Muscle layer of colon (tissue), 2 donors: ENCODE results near the gene PARD3B.

Experiments used
- H3K27ac ChIP-seq: one replicate; pipeline ENCODE4 v1.7.0; 2013; ENCODE audit warnings: low read depth, mild to moderate bottlenecking, low read length, moderate library complexity
- H3K27me3 ChIP-seq, 2 donors: one replicate each; pipeline ENCODE4 v1.7.0; 2013; ENCODE audit warnings: low read length in 2 of 2, mild to moderate bottlenecking in 2 of 2; ENCODE audit not compliant: insufficient read depth in 2 of 2, control insufficient read depth in 1 of 2
- H3K36me3 ChIP-seq: one replicate; pipeline ENCODE4 v1.7.0; 2013; ENCODE audit warnings: mild to moderate bottlenecking, low read length; ENCODE audit not compliant: insufficient read depth
- H3K4me1 ChIP-seq: one replicate; pipeline ENCODE4 v1.7.0; 2013; ENCODE audit warnings: mild to moderate bottlenecking, low read length; ENCODE audit not compliant: insufficient read depth
- H3K4me3 ChIP-seq, 2 donors: one replicate each; pipeline ENCODE4 v1.7.0; 2013; ENCODE audit warnings: low read length in 2 of 2, low read depth in 1 of 2, mild to moderate bottlenecking in 1 of 2, moderate library complexity in 1 of 2
- H3K9ac ChIP-seq: one replicate; pipeline ENCODE4 v1.7.0; 2013; ENCODE audit warnings: low read length
- H3K9me3 ChIP-seq: one replicate; pipeline ENCODE4 v1.7.0; 2013; ENCODE audit warnings: mild to moderate bottlenecking, low read length
- donor health status: abdominal sarcoma.
- donor health status: Adenocarcinoma of cecum.

PARD3B gene

DNA sequence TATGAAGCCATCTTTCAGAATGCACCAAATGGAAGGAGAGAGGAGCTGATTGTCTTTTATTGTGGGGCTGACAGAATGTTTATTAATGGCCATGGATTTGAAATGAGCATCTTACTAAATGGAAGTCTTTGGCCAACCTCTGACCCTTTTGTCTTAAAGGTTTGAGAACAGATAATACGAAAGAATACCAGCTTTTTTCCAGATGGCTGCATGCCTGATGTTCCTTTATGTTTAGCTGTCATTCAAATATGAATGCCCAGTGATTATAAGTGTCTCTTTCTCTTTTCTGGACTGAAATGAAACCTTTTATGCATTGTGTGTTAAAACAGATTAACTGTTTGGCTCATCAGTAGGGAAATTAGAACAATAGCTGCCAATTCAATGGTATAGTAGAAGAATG, 46.0 kb downstream of the PARD3B start:
- H3K36me3 ChIP-seq, result no peaks in the 10 kb centered on the region
- H3K4me3 ChIP-seq, result no peak overlapping the region
- H3K27ac ChIP-seq, result no peak overlapping the region
- no peaks in the 10 kb centered on the region for H3K27me3 ChIP-seq
- no peak overlapping the region for H3K9ac ChIP-seq
- no peaks in the 10 kb centered on the region for H3K9me3 ChIP-seq
- peaks cover 13% of the 10 kb centered on the region for H3K4me1 ChIP-seq

GRCh38 chr2:204604061-204604460, 58.8 kb downstream of the PARD3B start:
- H3K27ac ChIP-seq, result peak overlapping the region; percentile 46
- H3K4me1 ChIP-seq, result peaks cover 64% of the 10 kb centered on the region

DNA sequence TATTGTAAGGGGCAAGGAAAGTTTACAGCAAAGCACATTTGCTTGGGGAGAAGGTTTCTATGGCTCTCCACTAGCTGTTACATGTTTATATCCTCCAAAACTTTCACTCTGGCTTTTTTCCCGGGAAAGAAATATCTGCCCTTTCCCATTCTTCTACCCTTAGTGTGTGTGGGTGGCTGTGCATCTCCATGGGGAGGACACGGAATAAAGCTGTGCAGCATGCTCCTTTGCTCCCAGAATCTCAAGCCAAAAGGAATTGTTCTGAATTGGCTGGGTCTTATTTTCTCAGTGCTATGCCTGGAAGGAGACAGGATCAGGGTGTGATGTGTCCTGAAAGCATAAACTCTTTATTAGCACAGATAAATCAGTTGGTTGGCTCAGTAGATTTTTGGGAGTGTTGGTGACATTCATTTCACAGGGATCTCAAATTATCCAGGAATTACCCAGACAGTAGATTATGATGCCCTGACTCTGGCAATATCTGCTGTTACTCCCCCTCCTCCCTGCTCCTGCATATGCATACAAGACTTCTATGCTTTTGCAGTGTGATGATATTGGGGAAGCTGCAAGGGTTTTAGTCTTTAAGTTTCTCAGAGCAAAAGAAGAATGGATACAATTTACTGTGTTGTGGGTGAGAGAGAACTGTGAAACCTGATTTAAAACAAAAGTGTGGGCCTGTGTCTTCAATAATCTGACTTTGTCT, 63.1 kb downstream of the PARD3B start:
- Histone ChIP-seq H3K4me1 (peaks cover 86% of the 10 kb centered on the region), H3K27ac (peak overlapping the region; percentile 67), H3K9me3 (no peaks in the 10 kb centered on the region), H3K36me3 (no peaks in the 10 kb centered on the region), H3K4me3 (no peak overlapping the region), H3K27me3 (no peaks in the 10 kb centered on the region), H3K9ac (no peak overlapping the region)

More at GRCh38 chr2:204604061-204604460, 58.8 kb downstream of the PARD3B start:
- no peaks in the 10 kb centered on the region for H3K36me3 ChIP-seq
- H3K9ac ChIP-seq, result no peak overlapping the region
- H3K9me3 ChIP-seq, result no peaks in the 10 kb centered on the region
- no peaks in the 10 kb centered on the region for H3K27me3 ChIP-seq
- H3K4me3 ChIP-seq, result no peak overlapping the region

DNA sequence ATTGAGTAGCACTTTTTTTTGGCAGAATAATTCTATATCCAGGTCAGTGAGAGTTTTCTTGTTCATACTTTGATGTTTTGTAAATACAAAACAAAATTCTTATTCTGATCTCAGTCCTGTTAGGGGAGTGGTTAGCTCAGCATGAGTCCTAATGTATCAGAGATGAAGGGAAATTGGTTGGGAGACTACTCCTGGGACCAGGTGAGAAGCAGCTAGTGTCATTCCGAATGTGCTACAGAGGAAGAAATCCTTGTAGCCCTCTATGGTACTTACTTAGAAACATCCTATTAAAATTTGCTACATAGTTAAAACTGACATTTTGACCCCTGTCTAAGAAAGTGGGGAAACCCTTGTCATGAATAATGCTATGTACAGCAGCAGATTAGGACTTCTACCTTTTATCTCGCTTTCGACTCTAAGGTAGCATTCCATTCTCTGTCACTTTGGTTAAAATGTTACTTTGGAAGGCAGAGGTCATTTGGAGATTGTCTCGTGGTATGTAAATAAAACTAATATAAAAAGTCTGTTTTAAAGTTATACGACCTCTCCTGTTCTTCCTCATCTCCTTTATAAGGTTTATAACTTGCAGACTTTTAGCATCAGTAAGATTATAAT, 65.8 kb downstream of the PARD3B start:
- Histone ChIP-seq H3K27ac (peak overlapping the region; percentile 37), H3K9ac (no peak overlapping the region), H3K4me1 (peaks cover 71% of the 10 kb centered on the region)

GRCh38 chr2:204611764-204612163, 66.5 kb downstream of the PARD3B start:
- peaks cover 71% of the 10 kb centered on the region for H3K4me1 ChIP-seq
- H3K27me3 ChIP-seq, result no peaks in the 10 kb centered on the region
- H3K36me3 ChIP-seq, result no peaks in the 10 kb centered on the region
- no peaks in the 10 kb centered on the region for H3K9me3 ChIP-seq
- no peak overlapping the region for H3K4me3 ChIP-seq
- H3K27ac ChIP-seq, result peak overlapping the region; percentile 37
- H3K9ac ChIP-seq, result no peak overlapping the region

More for the DNA sequence above, 65.8 kb downstream of the PARD3B start:
- Histone ChIP-seq H3K4me3 (no peak overlapping the region), H3K36me3 (no peaks in the 10 kb centered on the region), H3K9me3 (no peaks in the 10 kb centered on the region), H3K27me3 (no peaks in the 10 kb centered on the region)

- no peaks in the 10 kb centered on the region for H3K36me3 ChIP-seq
- no peak overlapping the region for H3K4me3 ChIP-seq
- no peaks in the 10 kb centered on the region for H3K27me3 ChIP-seq
- peaks cover 62% of the 10 kb centered on the region for H3K4me1 ChIP-seq
- no peak overlapping the region for H3K27ac ChIP-seq
- H3K9ac ChIP-seq, result no peak overlapping the region
- H3K9me3 ChIP-seq, result no peaks in the 10 kb centered on the region
Observed at GRCh38 chr2:204613635-204614034, 68.4 kb downstream of the PARD3B start.

- Histone ChIP-seq H3K27me3 (no peaks in the 10 kb centered on the region), H3K36me3 (no peaks in the 10 kb centered on the region), H3K4me1 (peaks cover 59% of the 10 kb centered on the region), H3K27ac (no peak overlapping the region), H3K4me3 (no peak overlapping the region), H3K9me3 (no peaks in the 10 kb centered on the region), H3K9ac (no peak overlapping the region)
Observed at GRCh38 chr2:204615456-204615855, 70.2 kb downstream of the PARD3B start.

DNA sequence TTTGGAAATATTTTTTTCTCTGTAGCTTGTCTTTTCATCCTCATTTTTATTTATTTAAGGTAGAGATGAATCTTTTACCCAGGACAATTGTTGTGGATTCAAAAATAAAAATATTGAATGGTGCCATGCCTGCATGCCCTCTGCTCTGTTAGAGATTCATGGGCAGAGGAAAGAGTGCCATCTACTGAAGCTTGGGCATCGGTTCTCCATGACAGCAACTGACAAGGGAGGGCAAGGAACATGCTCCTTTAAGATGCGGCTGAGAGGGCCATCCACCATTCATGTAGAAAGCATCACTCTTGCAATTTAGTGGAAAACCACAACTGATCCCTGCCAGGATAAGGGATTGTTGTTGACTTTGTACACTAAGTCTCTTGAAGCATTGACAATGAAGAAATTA, 79.9 kb downstream of the PARD3B start:
- Histone ChIP-seq H3K27ac (no peak overlapping the region), H3K9ac (no peak overlapping the region), H3K4me3 (no peak overlapping the region), H3K36me3 (no peaks in the 10 kb centered on the region), H3K4me1 (peaks cover 27% of the 10 kb centered on the region), H3K27me3 (no peaks in the 10 kb centered on the region), H3K9me3 (no peaks in the 10 kb centered on the region)

DNA sequence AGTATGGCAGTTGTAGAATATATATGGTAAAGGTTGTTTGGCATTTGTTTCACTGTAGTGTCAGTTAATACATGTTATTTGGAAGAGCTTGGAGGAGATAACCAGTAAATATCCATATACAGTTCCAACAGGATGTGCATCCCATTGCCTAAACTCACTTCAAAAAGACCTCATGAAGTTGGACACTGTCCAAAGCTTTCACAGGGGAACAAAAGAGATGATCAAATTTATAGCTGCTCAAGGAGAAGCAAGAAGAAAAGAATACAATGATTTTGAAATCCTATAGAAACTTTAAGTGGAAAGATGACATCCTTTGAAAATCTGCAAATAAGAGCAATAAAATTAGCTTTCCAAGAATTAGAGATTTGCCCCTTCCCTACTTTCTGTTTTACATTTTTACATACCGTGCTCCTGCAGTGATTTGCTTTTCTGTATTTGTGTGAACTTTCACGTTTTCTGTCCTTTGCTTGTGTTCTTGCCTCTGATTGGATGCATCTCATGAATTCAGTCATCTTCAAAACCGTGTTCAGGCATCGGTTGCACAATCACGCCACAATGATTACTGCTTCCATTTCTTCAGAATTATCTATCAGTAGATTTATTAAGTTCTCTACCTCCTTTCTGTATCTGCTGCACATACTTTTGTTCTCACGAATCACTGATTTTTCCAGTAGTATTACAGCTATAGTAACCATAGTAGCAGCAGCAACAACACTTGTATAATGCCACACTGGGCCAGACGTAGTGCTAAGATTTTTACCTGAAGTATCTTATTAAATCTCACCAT, 83.8 kb downstream of the PARD3B start:
- Histone ChIP-seq H3K4me3 (no peak overlapping the region), H3K27me3 (no peaks in the 10 kb centered on the region), H3K27ac (no peak overlapping the region), H3K9me3 (no peaks in the 10 kb centered on the region), H3K4me1 (peaks cover 11% of the 10 kb centered on the region), H3K36me3 (no peaks in the 10 kb centered on the region), H3K9ac (no peak overlapping the region)

GRCh38 chr2:204632410-204632809, 87.1 kb downstream of the PARD3B start:
- Histone ChIP-seq H3K27ac (no peak overlapping the region), H3K9me3 (no peaks in the 10 kb centered on the region), H3K27me3 (no peaks in the 10 kb centered on the region), H3K4me1 (peaks cover 14% of the 10 kb centered on the region), H3K9ac (no peak overlapping the region), H3K4me3 (no peak overlapping the region), H3K36me3 (no peaks in the 10 kb centered on the region)

- H3K9me3 ChIP-seq, result no peaks in the 10 kb centered on the region
- no peak overlapping the region for H3K27ac ChIP-seq
- no peak overlapping the region for H3K4me3 ChIP-seq
- H3K27me3 ChIP-seq, result no peaks in the 10 kb centered on the region
- H3K4me1 ChIP-seq, result peaks cover 15% of the 10 kb centered on the region
- no peaks in the 10 kb centered on the region for H3K36me3 ChIP-seq
- no peak overlapping the region for H3K9ac ChIP-seq
Observed at GRCh38 chr2:204634564-204634963, 89.3 kb downstream of the PARD3B start.
